Hepatocyte (in vitro differentiated cells): ENCODE results near the gene HSPB9. TPM values are rescaled to one million over a fixed set of nuclear protein-coding genes. Genes with fewer than 3 reads are reported as not detected.
A peak's percentile ranks its signal among the peaks of the same experiment; 100 is the strongest.

Source experiments
- DNase-seq: peaks from one replicate; pipeline ENCODE4 v3.0.0-alpha.2; 2016; ENCODE audit warnings: low spot score
- H2AFZ ChIP-seq: fragments of 200-600 bp; sonication (generic); 2 replicates; pipeline ENCODE4 v1.6.0; 2016; ENCODE audit warnings: antibody characterized with exemption, mild to moderate bottlenecking
- H3K27ac ChIP-seq: fragments of 200-600 bp; sonication (generic); 2 replicates; pipeline ENCODE4 v1.5.1; 2016; ENCODE audit warnings: mild to moderate bottlenecking
- H3K27me3 ChIP-seq: fragments of 200-600 bp; sonication (generic); 2 replicates; pipeline ENCODE4 v1.6.1; 2016
- H3K36me3 ChIP-seq: fragments of 200-600 bp; sonication (generic); replicated peaks from 2 replicates; pipeline ENCODE4 v1.5.1; 2016; ENCODE audit warnings: low read depth; ENCODE audit not compliant: insufficient read depth
- H3K4me1 ChIP-seq: fragments of 200-600 bp; sonication (generic); 2 replicates; pipeline ENCODE4 v1.5.1; 2016; ENCODE audit warnings: mild to moderate bottlenecking, moderate library complexity; ENCODE audit not compliant: insufficient read depth
- H3K4me2 ChIP-seq: fragments of 200-600 bp; sonication (generic); 2 replicates; pipeline ENCODE4 v1.6.0; 2016
- H3K4me3 ChIP-seq: fragments of 200-600 bp; sonication (generic); 2 replicates; pipeline ENCODE4 v1.5.1; 2016; ENCODE audit warnings: mild to moderate bottlenecking
- H3K79me2 ChIP-seq: fragments of 200-600 bp; sonication (generic); 2 replicates; pipeline ENCODE4 v1.6.0; 2017; ENCODE audit warnings: mild to moderate bottlenecking
- H3K9me2 ChIP-seq: fragments of 200-600 bp; sonication (generic); replicated peaks from 2 replicates; pipeline ENCODE4 v1.6.0; 2017; ENCODE audit warnings: mild to moderate bottlenecking; ENCODE audit not compliant: insufficient read depth
- H3K9me3 ChIP-seq: fragments of 200-600 bp; sonication (generic); 2 replicates; pipeline ENCODE4 v1.5.1; 2016; ENCODE audit warnings: low read depth, mild to moderate bottlenecking
- H4K20me1 ChIP-seq: fragments of 200-600 bp; sonication (generic); 2 replicates; pipeline ENCODE4 v1.6.0; 2016; ENCODE audit warnings: mild to moderate bottlenecking; ENCODE audit not compliant: insufficient read depth, poor library complexity, severe bottlenecking
- EZH2 ChIP-seq: fragments of 200-600 bp; sonication (generic); IDR thresholded peaks from 2 replicates; pipeline ENCODE4 v1.6.1; 2016; ENCODE audit warnings: antibody characterized with exemption, mild to moderate bottlenecking, borderline replicate concordance
- EZH2phosphoT487 ChIP-seq: fragments of 200-600 bp; sonication (generic); IDR thresholded peaks from one replicate; pipeline ENCODE4 v1.6.1; 2018; ENCODE audit warnings: antibody characterized with exemption, mild to moderate bottlenecking, low read depth, moderate library complexity; ENCODE audit not compliant: unreplicated experiment, severe bottlenecking
- WGBS: methylation state at CpG from one replicate; pipeline ENCODE4 v1.1.6; 2016; ENCODE audit warnings: low lambda C conversion rate; ENCODE audit errors: missing lambda C conversion rate; 5-methylcytosine and 5-hydroxymethylcytosine counted together
- polyA plus RNA-seq: library from polyadenylated mRNA; unstranded; fragments of >200 nt; fragmentation: Nextera tagmentation; extraction: Ambion mirVana; gene quantifications from 2 replicates; pipeline ENCODE4 v1.2.1, GENCODE V29; 2016
- total RNA-seq: library from RNA; depleted of rRNA; stranded (reverse); fragments of >200 nt; gene quantifications from 2 replicates; pipeline ENCODE4 v1.2.3, GENCODE V29; 2014
- TF ChIP-seq, protein P1 (sequence below): fragments of 200-600 bp; sonication (generic); IDR thresholded peaks from 2 replicates; pipeline ENCODE4 v1.5.1; 2016; ENCODE audit warnings: antibody characterized with exemption, mild to moderate bottlenecking; ENCODE audit not compliant: poor library complexity

The HSPB9 gene
- total and polyA plus RNA-seq, 2 experiments from 2014 or later, result 0.34 TPM; not detected in 1

DNA sequence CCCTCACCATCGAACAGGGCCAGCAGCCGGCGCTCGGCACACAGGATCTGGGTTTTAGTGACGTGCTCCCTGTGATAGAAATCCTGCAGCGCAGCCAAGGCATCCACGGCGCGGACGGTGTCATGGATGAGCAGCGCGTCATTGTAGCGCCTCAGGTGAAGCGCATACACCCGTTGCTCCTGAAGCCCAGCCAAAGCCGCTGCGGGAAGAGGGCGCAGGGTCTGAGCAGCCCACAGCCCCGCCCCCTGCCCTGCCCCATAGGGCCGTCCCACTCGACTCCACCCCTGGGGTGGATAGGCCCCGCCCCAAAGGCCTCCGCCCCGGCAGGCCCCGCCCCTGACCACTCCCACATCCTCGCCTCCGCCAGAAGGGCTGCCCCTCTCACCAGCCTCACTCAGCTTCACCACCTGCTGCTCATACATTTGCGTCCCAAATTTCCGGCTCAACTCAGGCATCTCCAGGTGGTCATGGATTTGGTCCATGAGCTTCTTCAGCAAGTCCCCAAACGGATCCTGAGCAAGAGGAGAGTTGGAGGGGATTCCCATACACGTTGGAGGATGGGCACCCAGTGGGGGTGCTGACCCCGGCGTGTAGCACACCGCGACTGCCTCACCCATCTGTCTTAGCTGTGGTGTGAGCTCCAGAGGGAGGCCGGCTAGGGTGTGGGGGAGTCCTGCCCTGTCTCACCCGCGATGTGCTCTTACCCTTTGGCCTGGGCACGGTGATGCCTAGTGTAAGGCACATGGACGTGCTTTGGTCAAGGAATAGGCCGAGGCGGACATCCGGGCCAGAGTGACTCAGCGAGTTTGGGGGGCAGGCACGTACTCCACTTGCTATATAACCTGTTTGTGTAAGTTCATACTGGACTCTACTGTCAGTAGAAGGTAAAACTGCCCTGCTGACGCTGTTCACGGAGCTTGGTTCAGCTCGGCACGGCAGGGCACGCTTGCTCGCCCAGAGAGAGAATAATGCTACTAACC, 14.7 kb upstream of the HSPB9 start:
- no peaks in the 10 kb centered on the region for H3K36me3 ChIP-seq
- no peaks in the 10 kb centered on the region for H3K9me3 ChIP-seq
- 38% methylated on average over 44 of the region's 51 CpGs for WGBS
- H3K79me2 ChIP-seq, result no peaks in the 10 kb centered on the region
- TF ChIP-seq, protein P1, sequence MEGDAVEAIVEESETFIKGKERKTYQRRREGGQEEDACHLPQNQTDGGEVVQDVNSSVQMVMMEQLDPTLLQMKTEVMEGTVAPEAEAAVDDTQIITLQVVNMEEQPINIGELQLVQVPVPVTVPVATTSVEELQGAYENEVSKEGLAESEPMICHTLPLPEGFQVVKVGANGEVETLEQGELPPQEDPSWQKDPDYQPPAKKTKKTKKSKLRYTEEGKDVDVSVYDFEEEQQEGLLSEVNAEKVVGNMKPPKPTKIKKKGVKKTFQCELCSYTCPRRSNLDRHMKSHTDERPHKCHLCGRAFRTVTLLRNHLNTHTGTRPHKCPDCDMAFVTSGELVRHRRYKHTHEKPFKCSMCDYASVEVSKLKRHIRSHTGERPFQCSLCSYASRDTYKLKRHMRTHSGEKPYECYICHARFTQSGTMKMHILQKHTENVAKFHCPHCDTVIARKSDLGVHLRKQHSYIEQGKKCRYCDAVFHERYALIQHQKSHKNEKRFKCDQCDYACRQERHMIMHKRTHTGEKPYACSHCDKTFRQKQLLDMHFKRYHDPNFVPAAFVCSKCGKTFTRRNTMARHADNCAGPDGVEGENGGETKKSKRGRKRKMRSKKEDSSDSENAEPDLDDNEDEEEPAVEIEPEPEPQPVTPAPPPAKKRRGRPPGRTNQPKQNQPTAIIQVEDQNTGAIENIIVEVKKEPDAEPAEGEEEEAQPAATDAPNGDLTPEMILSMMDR, result no peak
- TF ChIP-seq EZH2 (no peak), EZH2phosphoT487 (no peak)
- no peak overlapping the region for H2AFZ ChIP-seq
- no peak overlapping the region for H3K4me3 ChIP-seq
- H3K9me2 ChIP-seq, result no peaks in the 10 kb centered on the region
- no peaks in the 10 kb centered on the region for H3K27me3 ChIP-seq
- H3K27ac ChIP-seq, result no peak overlapping the region
- H3K4me1 ChIP-seq, result no peaks in the 10 kb centered on the region
- peak overlapping the region; percentile 80 for H3K4me2 ChIP-seq
- H4K20me1 ChIP-seq, result no peaks in the 10 kb centered on the region
- peak; percentile 93 for DNase-seq

DNA sequence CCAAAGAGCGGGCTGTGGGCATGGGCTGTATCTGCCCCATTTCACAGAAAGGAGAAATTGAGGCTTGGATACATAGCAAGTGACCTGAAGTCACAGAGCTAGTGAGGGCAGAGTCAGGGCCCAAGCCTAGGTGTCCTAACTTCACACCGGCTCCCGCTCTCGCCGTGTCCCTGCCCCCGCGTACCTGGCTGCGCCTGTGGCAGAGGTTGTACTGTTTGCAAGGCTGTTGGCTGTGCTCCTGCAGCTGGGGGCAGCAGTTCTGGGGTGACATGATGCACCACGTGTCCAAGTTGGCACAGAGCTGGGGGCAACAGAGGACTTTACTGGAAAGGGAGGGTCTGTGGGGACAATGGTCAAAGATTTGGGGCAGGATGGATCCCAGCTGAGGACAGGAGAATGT, 13.5 kb upstream of the HSPB9 start:
- H4K20me1 ChIP-seq, result no peaks in the 10 kb centered on the region
- WGBS, result 93% methylated on average over 9 of the region's 9 CpGs
- H2AFZ ChIP-seq, result no peak overlapping the region
- H3K4me1 ChIP-seq, result no peaks in the 10 kb centered on the region
- H3K4me2 ChIP-seq, result no peak overlapping the region
- no peaks in the 10 kb centered on the region for H3K79me2 ChIP-seq
- H3K4me3 ChIP-seq, result no peak overlapping the region
- no peaks in the 10 kb centered on the region for H3K9me3 ChIP-seq
- no peak for DNase-seq
- H3K27me3 ChIP-seq, result no peaks in the 10 kb centered on the region
- H3K36me3 ChIP-seq, result no peaks in the 10 kb centered on the region
- no peak overlapping the region for H3K27ac ChIP-seq
- H3K9me2 ChIP-seq, result no peaks in the 10 kb centered on the region
- TF ChIP-seq, protein P1, result no peak
- TF ChIP-seq EZH2phosphoT487, result no peak
- TF ChIP-seq EZH2, result no peak

DNA sequence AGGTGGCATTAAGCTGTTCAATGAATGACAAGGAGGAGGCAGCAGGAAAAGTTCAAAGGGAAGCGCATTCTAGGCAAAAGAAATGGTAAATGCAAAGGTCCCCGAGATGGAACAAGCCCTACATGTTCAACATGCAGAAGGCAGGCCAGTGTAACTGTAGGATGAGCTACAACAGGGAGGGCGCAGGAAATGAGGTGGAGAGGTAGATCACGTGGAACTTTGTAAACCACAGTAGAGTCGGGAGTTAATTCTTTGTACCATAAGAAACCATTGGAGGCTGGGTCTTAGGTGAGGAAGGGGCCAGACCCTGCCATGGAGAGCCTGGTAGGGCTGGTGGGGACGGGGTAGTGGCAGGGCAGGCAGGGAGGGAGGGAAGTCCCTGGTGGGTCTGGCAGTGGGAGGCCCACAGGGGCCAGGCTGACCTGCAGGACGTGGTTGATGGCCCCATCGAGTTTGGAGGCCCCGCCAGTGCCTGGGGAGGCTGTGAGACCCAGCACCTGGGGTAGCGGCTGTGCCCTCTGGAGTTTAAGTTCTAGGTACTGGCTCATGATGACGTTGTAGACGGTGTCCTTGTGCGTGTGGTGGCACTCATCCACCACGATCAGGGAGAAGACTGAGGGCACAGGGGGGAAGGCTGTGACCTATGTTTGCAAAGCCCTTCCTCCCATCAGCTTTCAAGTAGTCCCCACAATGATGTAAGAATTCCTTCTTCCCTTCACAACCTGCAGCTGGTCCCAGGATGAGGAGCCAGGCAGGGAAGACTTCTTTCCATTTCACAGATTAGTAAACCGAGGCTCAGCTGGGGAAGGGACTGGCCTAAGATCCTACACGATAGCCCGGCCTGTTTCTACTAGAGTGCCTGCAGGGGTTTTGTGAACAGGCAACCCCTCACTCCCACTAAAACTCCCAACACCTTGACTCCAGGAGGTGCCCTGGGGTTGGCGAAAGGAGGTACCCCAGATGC, 12.0 kb upstream of the HSPB9 start:
- Histone ChIP-seq H3K4me3 (no peak overlapping the region), H3K79me2 (no peaks in the 10 kb centered on the region), H3K9me3 (no peaks in the 10 kb centered on the region), H3K9me2 (no peaks in the 10 kb centered on the region), H3K27ac (no peak overlapping the region), H3K27me3 (no peaks in the 10 kb centered on the region), H4K20me1 (no peaks in the 10 kb centered on the region), H3K4me2 (no peak overlapping the region), H3K36me3 (no peaks in the 10 kb centered on the region), H2AFZ (no peak overlapping the region), H3K4me1 (no peaks in the 10 kb centered on the region)
- 91% methylated on average over 18 of the region's 18 CpGs for WGBS
- DNase-seq, result no peak
- no peak for TF ChIP-seq EZH2phosphoT487
- TF ChIP-seq, protein P1, result no peak
- no peak for TF ChIP-seq EZH2
